ENCODE results near the gene KRT8. TPM values are rescaled to one million over a fixed set of nuclear protein-coding genes. Genes with fewer than 3 reads are reported as not detected.

The KRT8 gene
- total and polyA plus RNA-seq, 2 donors (not counting 1 experiment from before 2014, with no cell fraction given): 0.24 to 0.94 TPM

DNA sequence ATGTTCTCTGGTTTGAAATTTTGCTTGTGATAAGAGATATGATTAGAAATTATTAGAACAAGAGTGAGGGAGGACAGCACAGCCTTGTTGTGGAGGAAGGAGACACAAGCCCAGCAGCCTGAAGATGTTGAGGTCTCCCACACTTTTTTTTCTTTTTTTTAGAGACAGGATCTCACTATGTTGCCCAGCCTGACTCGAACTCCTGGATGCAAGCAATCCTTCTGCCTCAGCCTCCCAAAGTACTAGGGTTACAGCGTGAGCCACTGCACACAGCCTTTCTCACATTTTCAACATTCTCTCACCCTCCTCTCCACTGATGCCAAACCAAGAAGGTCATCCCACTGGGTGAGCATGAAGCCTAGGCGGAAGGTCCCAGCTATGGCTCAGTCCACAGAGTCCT is 4.9 kb upstream of the KRT8 start:
- Mint-ChIP-seq H3K9me3 (ENCODE audit: insufficient read depth) (no peaks in the 10 kb centered on the region), H3K27me3 (peaks cover 21% of the 10 kb centered on the region), H3K27ac (no peak overlapping the region), H3K4me3 (no peak overlapping the region), H3K4me1 (no peaks in the 10 kb centered on the region)
- no peak overlapping the region for H3K4me2 ChIP-seq (replicated peaks; ENCODE audit: low read depth, low read length, poor library complexity, severe bottlenecking)
- H3K4me1 ChIP-seq (ENCODE audit: control insufficient read depth in 2 of 2, insufficient read depth in 2 of 2, low read length in 2 of 2): no peaks in the 10 kb centered on the region
- no peaks in the 10 kb centered on the region for H3K36me3 ChIP-seq (replicated peaks in 1 of 2; ENCODE audit: control extremely low read depth in 1 of 2, control insufficient read depth in 1 of 2, extremely low read depth in 1 of 2, insufficient read depth in 2 of 2, low read length in 1 of 2)
- ChIA-PET CTCF (interaction anchor here (1.6 kb wide), 1 partner anchor 25 kb away, joined by 8 read pairs; no protein-coding TSS in a partner anchor), POLR2A (no interaction called here)
- no peaks in the 10 kb centered on the region for H3K9me3 ChIP-seq (ENCODE audit: control extremely low read depth in 1 of 3, control insufficient read depth in 2 of 3, insufficient read depth in 1 of 3, low read length in 2 of 3)
- no peak overlapping the region for H3K27ac ChIP-seq (ENCODE audit: low read length in 2 of 2)
- TF ChIP-seq, protein P1, sequence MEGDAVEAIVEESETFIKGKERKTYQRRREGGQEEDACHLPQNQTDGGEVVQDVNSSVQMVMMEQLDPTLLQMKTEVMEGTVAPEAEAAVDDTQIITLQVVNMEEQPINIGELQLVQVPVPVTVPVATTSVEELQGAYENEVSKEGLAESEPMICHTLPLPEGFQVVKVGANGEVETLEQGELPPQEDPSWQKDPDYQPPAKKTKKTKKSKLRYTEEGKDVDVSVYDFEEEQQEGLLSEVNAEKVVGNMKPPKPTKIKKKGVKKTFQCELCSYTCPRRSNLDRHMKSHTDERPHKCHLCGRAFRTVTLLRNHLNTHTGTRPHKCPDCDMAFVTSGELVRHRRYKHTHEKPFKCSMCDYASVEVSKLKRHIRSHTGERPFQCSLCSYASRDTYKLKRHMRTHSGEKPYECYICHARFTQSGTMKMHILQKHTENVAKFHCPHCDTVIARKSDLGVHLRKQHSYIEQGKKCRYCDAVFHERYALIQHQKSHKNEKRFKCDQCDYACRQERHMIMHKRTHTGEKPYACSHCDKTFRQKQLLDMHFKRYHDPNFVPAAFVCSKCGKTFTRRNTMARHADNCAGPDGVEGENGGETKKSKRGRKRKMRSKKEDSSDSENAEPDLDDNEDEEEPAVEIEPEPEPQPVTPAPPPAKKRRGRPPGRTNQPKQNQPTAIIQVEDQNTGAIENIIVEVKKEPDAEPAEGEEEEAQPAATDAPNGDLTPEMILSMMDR (IDR thresholded peaks at IDR 0.05): no peak
- TF ChIP-seq EZH2 (IDR thresholded peaks at IDR 0.05; ENCODE audit: borderline replicate concordance, insufficient read depth, low read depth, low read length, poor library complexity, severe bottlenecking): no peak
- 88% methylated on average over 3 of the region's 3 CpGs for WGBS (ENCODE audit: insufficient coverage)
- peaks cover 0 to 6% (median 0%) of the 10 kb centered on the region in 4 experiments for H3K27me3 ChIP-seq (replicated peaks in 1 of 4; ENCODE audit: control extremely low read depth in 1 of 4, control insufficient read depth in 3 of 4, insufficient read depth in 4 of 4, low read length in 3 of 4)
- no peak overlapping the region for H3K9ac ChIP-seq (ENCODE audit: low read length)
- intact Hi-C loops (cut with micrococcal nuclease): no loop called here
- ATAC-seq (ENCODE audit: low read depth) (no peak), DNase-seq (no peak)
- no peaks in the 10 kb centered on the region for H4K20me1 ChIP-seq (ENCODE audit: control insufficient read depth, insufficient read depth, low read length, poor library complexity, severe bottlenecking)
- H3K79me2 ChIP-seq (ENCODE audit: control insufficient read depth, insufficient read depth, low read length): no peaks in the 10 kb centered on the region
- H3K4me3 ChIP-seq (ENCODE audit: control extremely low read depth in 1 of 5, extremely low read depth in 1 of 5, insufficient read depth in 1 of 5, low read depth in 2 of 5, low read length in 4 of 5): no peak overlapping the region
- no peak overlapping the region for H2AFZ ChIP-seq (ENCODE audit: insufficient read depth, low read depth, low read length, poor library complexity, severe bottlenecking)

DNA sequence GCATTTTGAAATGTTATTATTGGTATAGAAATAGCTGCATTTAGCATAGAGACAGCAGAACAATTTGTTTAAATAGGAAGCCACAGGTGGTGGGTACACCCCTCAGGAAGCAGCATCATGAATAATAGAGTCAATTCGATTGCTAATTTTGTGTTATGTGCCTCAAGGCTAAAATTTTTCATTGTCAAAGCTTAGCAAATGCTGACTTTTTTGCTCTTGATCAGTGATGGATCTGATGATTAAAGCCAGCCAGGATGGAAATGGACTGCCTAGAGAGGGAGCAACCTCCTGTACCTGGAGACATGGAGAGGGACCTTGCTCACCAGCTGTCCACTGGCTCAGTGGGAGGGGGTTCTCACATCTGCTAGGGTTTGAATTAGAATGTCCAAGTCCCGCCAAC is 4.5 kb upstream of the KRT8 start:
- Histone ChIP-seq H3K9ac (ENCODE audit: low read length) (no peak overlapping the region), H3K79me2 (ENCODE audit: control insufficient read depth, insufficient read depth, low read length) (no peaks in the 10 kb centered on the region), H2AFZ (ENCODE audit: insufficient read depth, low read depth, low read length, poor library complexity, severe bottlenecking) (no peak overlapping the region), H3K4me3 (ENCODE audit: control extremely low read depth in 1 of 5, extremely low read depth in 1 of 5, insufficient read depth in 1 of 5, low read depth in 2 of 5, low read length in 4 of 5) (no peak overlapping the region), H3K36me3 (replicated peaks in 1 of 2; ENCODE audit: control extremely low read depth in 1 of 2, control insufficient read depth in 1 of 2, extremely low read depth in 1 of 2, insufficient read depth in 2 of 2, low read length in 1 of 2) (no peaks in the 10 kb centered on the region), H3K4me1 (ENCODE audit: control insufficient read depth in 2 of 2, insufficient read depth in 2 of 2, low read length in 2 of 2) (no peaks in the 10 kb centered on the region), H3K27ac (ENCODE audit: low read length in 2 of 2) (no peak overlapping the region), H3K9me3 (ENCODE audit: control extremely low read depth in 1 of 3, control insufficient read depth in 2 of 3, insufficient read depth in 1 of 3, low read length in 2 of 3) (no peaks in the 10 kb centered on the region), H4K20me1 (ENCODE audit: control insufficient read depth, insufficient read depth, low read length, poor library complexity, severe bottlenecking) (no peaks in the 10 kb centered on the region), H3K27me3 (replicated peaks in 1 of 4; ENCODE audit: control extremely low read depth in 1 of 4, control insufficient read depth in 3 of 4, insufficient read depth in 4 of 4, low read length in 3 of 4) (peaks cover 0 to 6% (median 0%) of the 10 kb centered on the region in 4 experiments), H3K4me2 (replicated peaks; ENCODE audit: low read depth, low read length, poor library complexity, severe bottlenecking) (no peak overlapping the region)
- ATAC-seq (ENCODE audit: low read depth): no peak
- Mint-ChIP-seq H3K27ac (no peak overlapping the region), H3K4me3 (no peak overlapping the region), H3K4me1 (no peaks in the 10 kb centered on the region), H3K9me3 (ENCODE audit: insufficient read depth) (no peaks in the 10 kb centered on the region), H3K27me3 (peaks cover 19% of the 10 kb centered on the region)
- ChIA-PET CTCF (interaction anchor here (1.6 kb wide), 1 partner anchor 24 kb away, joined by 8 read pairs; no protein-coding TSS in a partner anchor), POLR2A (no interaction called here)
- no peak for TF ChIP-seq EZH2 (IDR thresholded peaks at IDR 0.05; ENCODE audit: borderline replicate concordance, insufficient read depth, low read depth, low read length, poor library complexity, severe bottlenecking)
- TF ChIP-seq, protein P1 (IDR thresholded peaks at IDR 0.05): no peak
- DNase-seq: no peak
- intact Hi-C loops (cut with micrococcal nuclease): no loop called here
- WGBS (ENCODE audit: insufficient coverage): 17% methylated on average over 1 of the region's 2 CpGs
